MM.1S (cell line): ENCODE data around the gene GPR161.

Experiments
- DNase-seq: peaks from one replicate; pipeline ENCODE4 v3.0.0-alpha.2; 2015
- H2AFZ ChIP-seq: fragments of 300-600 bp; sonication (generic); 2 replicates; pipeline ENCODE4 v1.6.0; 2016; ENCODE audit warnings: antibody characterized with exemption, low read length
- H3F3A ChIP-seq: fragments of 300-600 bp; sonication (generic); 2 replicates; pipeline ENCODE4 v1.6.1; 2016; ENCODE audit warnings: mild to moderate bottlenecking, antibody characterized with exemption, low read length, moderate library complexity, mixed read lengths; ENCODE audit not compliant: insufficient read depth
- H3K27ac ChIP-seq: fragments of 300-600 bp; sonication (generic); 2 replicates; pipeline ENCODE4 v1.5.1; 2016; ENCODE audit warnings: mild to moderate bottlenecking, low read length
- H3K27me3 ChIP-seq: fragments of 300-600 bp; sonication (generic); replicated peaks from 2 replicates; pipeline ENCODE4 v1.6.0; 2016; ENCODE audit warnings: low read length; ENCODE audit not compliant: insufficient read depth
- H3K36me3 ChIP-seq: fragments of 300-600 bp; sonication (generic); replicated peaks from 2 replicates; pipeline ENCODE4 v1.6.1; 2016; ENCODE audit warnings: mild to moderate bottlenecking, low read length, mixed read lengths; ENCODE audit not compliant: insufficient read depth
- H3K4me1 ChIP-seq: fragments of 300-600 bp; sonication (generic); 2 replicates; pipeline ENCODE4 v1.6.1; 2016; ENCODE audit warnings: low read length, mixed read lengths
- H3K4me2 ChIP-seq: fragments of 300-600 bp; sonication (generic); 2 replicates; pipeline ENCODE4 v1.6.0; 2016; ENCODE audit warnings: low read depth, low read length
- H3K4me3 ChIP-seq: fragments of 300-600 bp; sonication (generic); 2 replicates; pipeline ENCODE4 v1.5.1; 2016; ENCODE audit warnings: low read length, mixed read lengths
- H3K79me2 ChIP-seq: fragments of 300-600 bp; sonication (generic); 2 replicates; pipeline ENCODE4 v1.6.1; 2016; ENCODE audit warnings: mixed run types, low read length, mixed read lengths
- H3K9ac ChIP-seq: fragments of 300-600 bp; sonication (generic); 2 replicates; pipeline ENCODE4 v1.6.1; 2016; ENCODE audit warnings: low read length, mixed read lengths
- H3K9me2 ChIP-seq: fragments of 300-600 bp; sonication (generic); replicated peaks from 2 replicates; pipeline ENCODE4 v1.6.1; 2016; ENCODE audit warnings: mild to moderate bottlenecking, low read length, mixed read lengths; ENCODE audit not compliant: insufficient read depth
- H3K9me3 ChIP-seq: fragments of 300-600 bp; sonication (generic); replicated peaks from 2 replicates; pipeline ENCODE4 v1.6.1; 2016; ENCODE audit warnings: mild to moderate bottlenecking, low read length, mixed read lengths; ENCODE audit not compliant: insufficient read depth
- H4K20me1 ChIP-seq: fragments of 300-600 bp; sonication (generic); 2 replicates; pipeline ENCODE4 v1.6.1; 2016; ENCODE audit warnings: mild to moderate bottlenecking, low read length, moderate library complexity, mixed read lengths; ENCODE audit not compliant: insufficient read depth
- EZH2 ChIP-seq: fragments of 300-600 bp; sonication (generic); optimal IDR thresholded peaks from 2 replicates; pipeline ENCODE3; 2017; ENCODE audit warnings: low read depth, mild to moderate bottlenecking, antibody characterized with exemption, low read length, mixed read lengths
- EZH2phosphoT487 ChIP-seq: fragments of 300-600 bp; sonication (generic); IDR thresholded peaks from 2 replicates; pipeline ENCODE4 v1.6.1; 2018; ENCODE audit warnings: antibody characterized with exemption, low read length
- TF ChIP-seq, protein P1 (sequence below): fragments of 300-600 bp; sonication (generic); IDR thresholded peaks from 2 replicates; pipeline ENCODE4 v1.5.1; 2016; ENCODE audit warnings: antibody characterized with exemption, low read length, mixed read lengths

GPR161 gene

DNA sequence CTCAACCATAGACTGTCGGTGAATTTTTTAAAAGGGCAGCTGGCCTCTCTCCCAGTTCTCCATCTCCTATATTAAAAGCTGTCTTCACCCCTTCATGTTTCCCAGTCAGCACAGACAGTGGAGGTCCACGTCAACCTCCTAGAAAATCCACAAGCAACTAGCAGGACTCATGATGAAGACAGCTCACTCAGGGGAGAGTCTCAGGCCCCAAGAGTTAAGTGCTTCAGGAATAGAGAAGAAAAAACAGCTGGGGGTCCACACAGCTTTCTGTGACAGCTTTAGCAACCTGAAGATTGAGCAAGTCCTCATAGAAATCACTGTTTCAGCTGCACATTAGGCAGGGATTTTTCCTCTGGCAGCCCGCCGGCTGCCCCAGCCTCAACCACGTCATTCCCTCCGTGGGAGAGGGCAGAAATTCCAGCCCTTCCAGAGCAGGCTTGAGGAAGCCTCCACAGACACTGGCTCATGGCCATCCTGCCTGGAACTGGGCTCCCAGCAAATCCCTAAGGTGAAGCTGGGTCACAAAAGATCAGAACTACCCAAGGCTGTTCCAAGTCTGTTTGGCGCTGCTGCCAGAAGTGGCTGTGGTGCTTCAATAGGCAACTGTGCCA is 15.2 kb downstream of the GPR161 start:
- H3K4me3 ChIP-seq: no peak overlapping the region
- no peaks in the 10 kb centered on the region for H3K79me2 ChIP-seq
- H3K4me2 ChIP-seq: no peak overlapping the region
- H3K9ac ChIP-seq: no peak overlapping the region
- no peak overlapping the region for H2AFZ ChIP-seq
- no peaks in the 10 kb centered on the region for H3K9me2 ChIP-seq
- no peaks in the 10 kb centered on the region for H3K27me3 ChIP-seq
- no peaks in the 10 kb centered on the region for H4K20me1 ChIP-seq
- H3K9me3 ChIP-seq: no peaks in the 10 kb centered on the region
- H3K4me1 ChIP-seq: no peaks in the 10 kb centered on the region
- no peak overlapping the region for H3K27ac ChIP-seq
- no peaks in the 10 kb centered on the region for H3F3A ChIP-seq
- TF ChIP-seq EZH2phosphoT487: no peak
- TF ChIP-seq, protein P1, sequence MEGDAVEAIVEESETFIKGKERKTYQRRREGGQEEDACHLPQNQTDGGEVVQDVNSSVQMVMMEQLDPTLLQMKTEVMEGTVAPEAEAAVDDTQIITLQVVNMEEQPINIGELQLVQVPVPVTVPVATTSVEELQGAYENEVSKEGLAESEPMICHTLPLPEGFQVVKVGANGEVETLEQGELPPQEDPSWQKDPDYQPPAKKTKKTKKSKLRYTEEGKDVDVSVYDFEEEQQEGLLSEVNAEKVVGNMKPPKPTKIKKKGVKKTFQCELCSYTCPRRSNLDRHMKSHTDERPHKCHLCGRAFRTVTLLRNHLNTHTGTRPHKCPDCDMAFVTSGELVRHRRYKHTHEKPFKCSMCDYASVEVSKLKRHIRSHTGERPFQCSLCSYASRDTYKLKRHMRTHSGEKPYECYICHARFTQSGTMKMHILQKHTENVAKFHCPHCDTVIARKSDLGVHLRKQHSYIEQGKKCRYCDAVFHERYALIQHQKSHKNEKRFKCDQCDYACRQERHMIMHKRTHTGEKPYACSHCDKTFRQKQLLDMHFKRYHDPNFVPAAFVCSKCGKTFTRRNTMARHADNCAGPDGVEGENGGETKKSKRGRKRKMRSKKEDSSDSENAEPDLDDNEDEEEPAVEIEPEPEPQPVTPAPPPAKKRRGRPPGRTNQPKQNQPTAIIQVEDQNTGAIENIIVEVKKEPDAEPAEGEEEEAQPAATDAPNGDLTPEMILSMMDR: no peak
- no peak for TF ChIP-seq EZH2
- no peak for DNase-seq
- no peaks in the 10 kb centered on the region for H3K36me3 ChIP-seq

GRCh38 chr1:168119750-168120149 is 17.0 kb downstream of the GPR161 start:
- H3K36me3 ChIP-seq: no peaks in the 10 kb centered on the region
- no peaks in the 10 kb centered on the region for H3K9me2 ChIP-seq
- no peaks in the 10 kb centered on the region for H3K79me2 ChIP-seq
- H3K9me3 ChIP-seq: no peaks in the 10 kb centered on the region
- H3K4me1 ChIP-seq: no peaks in the 10 kb centered on the region
- H3K4me3 ChIP-seq: no peak overlapping the region
- no peaks in the 10 kb centered on the region for H4K20me1 ChIP-seq
- no peak overlapping the region for H3K9ac ChIP-seq
- H3K4me2 ChIP-seq: no peak overlapping the region
- H3F3A ChIP-seq: no peaks in the 10 kb centered on the region
- TF ChIP-seq EZH2phosphoT487 (no peak), EZH2 (no peak)
- TF ChIP-seq, protein P1: no peak
- no peaks in the 10 kb centered on the region for H3K27me3 ChIP-seq
- H2AFZ ChIP-seq: no peak overlapping the region
- no peak for DNase-seq
- H3K27ac ChIP-seq: no peak overlapping the region

DNA sequence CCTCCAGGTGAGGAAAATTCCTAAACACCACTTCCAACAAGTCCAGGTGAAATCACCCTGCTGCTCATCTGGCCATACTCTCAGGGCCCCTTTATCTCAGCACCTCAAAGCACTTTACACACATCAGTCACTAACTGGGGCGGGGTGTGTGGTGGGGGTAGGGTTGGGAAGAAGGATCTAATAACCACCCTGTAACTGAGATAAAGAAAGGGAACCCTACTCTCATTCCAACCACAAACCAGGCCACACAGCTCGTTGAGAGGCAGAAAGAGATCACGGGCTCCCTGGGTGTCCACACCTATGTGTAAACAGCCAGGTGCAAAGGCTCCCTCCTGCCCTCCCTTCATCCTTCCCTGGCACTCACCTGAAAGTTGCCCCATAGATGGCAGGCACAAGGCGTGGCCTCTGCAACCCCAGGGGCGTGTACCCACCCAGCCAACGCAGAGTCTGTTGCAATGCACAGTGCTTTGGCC is 20.4 kb downstream of the GPR161 start:
- Histone ChIP-seq H3K9ac (no peak overlapping the region), H3K9me2 (no peaks in the 10 kb centered on the region), H3K27ac (no peak overlapping the region), H3K4me1 (no peaks in the 10 kb centered on the region), H3K4me3 (no peak overlapping the region), H3K9me3 (no peaks in the 10 kb centered on the region), H3K4me2 (no peak overlapping the region), H3K79me2 (no peaks in the 10 kb centered on the region), H3F3A (no peaks in the 10 kb centered on the region), H4K20me1 (no peaks in the 10 kb centered on the region), H3K27me3 (no peaks in the 10 kb centered on the region), H2AFZ (no peak overlapping the region), H3K36me3 (no peaks in the 10 kb centered on the region)
- DNase-seq: no peak
- TF ChIP-seq EZH2phosphoT487 (no peak), EZH2 (no peak)
- TF ChIP-seq, protein P1: no peak
